SK-N-SH treated with all-trans-retinoic acid at 6 μM for 48 hours (cell line): ENCODE measurements around the gene NOL11.

Experiments used
- ATAC-seq: fragments of 200-7000 bp; cut with Tn5 transposase; 3 replicates; pipeline ENCODE4 v1.9.1; 2020; ENCODE audit warnings: mild to moderate bottlenecking, moderate library complexity
- ARNTL ChIP-seq: fragments of 450-650 bp; formaldehyde crosslinking; IDR thresholded peaks from 2 replicates; pipeline ENCODE4 v1.5.0; 2020; ENCODE audit warnings: low read depth, mild to moderate bottlenecking, moderate library complexity, borderline replicate concordance
- CREB5 ChIP-seq: fragments of 250-450 bp; sonication (Bioruptor Pico); IDR thresholded peaks from 2 replicates; pipeline ENCODE4 v1.5.1; 2020; ENCODE audit warnings: low read depth, mild to moderate bottlenecking, moderate library complexity
- CSRNP3 ChIP-seq: fragments of 250-450 bp; sonication (Bioruptor Pico); IDR thresholded peaks from 2 replicates; pipeline ENCODE4 v1.5.1; 2021; ENCODE audit warnings: mild to moderate bottlenecking, moderate library complexity
- ESRRG ChIP-seq: fragments of 250-450 bp; sonication (Bioruptor Pico); IDR thresholded peaks from 2 replicates; pipeline ENCODE4 v1.6.1; 2021; ENCODE audit warnings: mild to moderate bottlenecking
- PATZ1 ChIP-seq: fragments of 250-450 bp; sonication (Bioruptor Pico); IDR thresholded peaks from 2 replicates; pipeline ENCODE4 v1.8.0; 2020; ENCODE audit warnings: mild to moderate bottlenecking, moderate library complexity, borderline replicate concordance
- POU6F1 ChIP-seq: fragments of 250-450 bp; sonication (Bioruptor Pico); IDR thresholded peaks from 2 replicates; pipeline ENCODE4 v1.8.0; 2021; ENCODE audit warnings: low read depth, mild to moderate bottlenecking, moderate library complexity, borderline replicate concordance
- PPARA ChIP-seq: fragments of 250-450 bp; sonication (Bioruptor Pico); IDR thresholded peaks from 2 replicates; pipeline ENCODE4 v1.5.0; 2020; ENCODE audit warnings: mild to moderate bottlenecking, borderline replicate concordance
- SNAI2 ChIP-seq: fragments of 250-450 bp; sonication (Bioruptor Pico); IDR thresholded peaks from 2 replicates; pipeline ENCODE4 v1.5.0; 2020; ENCODE audit warnings: mild to moderate bottlenecking, moderate library complexity
- TCF4 ChIP-seq: fragments of 250-450 bp; sonication (Bioruptor Pico); IDR thresholded peaks from 2 replicates; pipeline ENCODE4 v1.8.0; 2021; ENCODE audit warnings: mild to moderate bottlenecking, moderate library complexity, borderline replicate concordance
- TOX ChIP-seq: fragments of 250-450 bp; sonication (Bioruptor Pico); IDR thresholded peaks from 2 replicates; pipeline ENCODE4 v1.8.0; 2021; ENCODE audit warnings: mild to moderate bottlenecking, moderate library complexity, borderline replicate concordance
- TSHZ2 ChIP-seq: fragments of 250-450 bp; sonication (Bioruptor Pico); IDR thresholded peaks from 2 replicates; pipeline ENCODE4 v1.5.0; 2020; ENCODE audit warnings: mild to moderate bottlenecking, moderate library complexity
- ZC3H10 ChIP-seq: fragments of 250-450 bp; sonication (Bioruptor Pico); IDR thresholded peaks from 2 replicates; pipeline ENCODE4 v1.5.1; 2021; ENCODE audit warnings: mild to moderate bottlenecking, moderate library complexity
- ZFP3 ChIP-seq: fragments of 250-450 bp; sonication (Bioruptor Pico); IDR thresholded peaks from 2 replicates; pipeline ENCODE4 v1.5.0; 2020; ENCODE audit warnings: mild to moderate bottlenecking, moderate library complexity
- ZFP30 ChIP-seq: fragments of 450-650 bp; formaldehyde crosslinking; IDR thresholded peaks from 2 replicates; pipeline ENCODE4 v1.5.0; 2022; ENCODE audit warnings: mild to moderate bottlenecking, moderate library complexity
- ZNF565 ChIP-seq: fragments of 450-650 bp; formaldehyde crosslinking; conservative IDR thresholded peaks from 2 replicates; pipeline ENCODE4 v1.5.0; 2020; ENCODE audit warnings: low read depth, mild to moderate bottlenecking, moderate library complexity
- ZNF70 ChIP-seq: fragments of 450-650 bp; formaldehyde crosslinking; IDR thresholded peaks from 2 replicates; pipeline ENCODE4 v1.5.0; 2020; ENCODE audit warnings: mild to moderate bottlenecking, moderate library complexity
- ZNF8 ChIP-seq: fragments of 450-650 bp; formaldehyde crosslinking; IDR thresholded peaks from 2 replicates; pipeline ENCODE4 v1.5.0; 2020; ENCODE audit warnings: mild to moderate bottlenecking, moderate library complexity

Gene NOL11

GRCh38 chr17:67772679-67773078, 54.9 kb downstream of the NOL11 start:
- TF ChIP-seq ARNTL (no peak), ESRRG (CRISPR knock-in tag) (no peak), TCF4 (CRISPR knock-in tag) (no peak), CSRNP3 (CRISPR knock-in tag) (no peak), ZNF8 (CRISPR knock-in tag) (no peak), TOX (CRISPR knock-in tag) (no peak), PPARA (CRISPR knock-in tag) (no peak)
- no peak for ATAC-seq

GRCh38 chr17:67773246-67773645, 55.5 kb downstream of the NOL11 start:
- TF ChIP-seq TCF4 (CRISPR knock-in tag) = no peak
- TF ChIP-seq TSHZ2 = no peak
- ATAC-seq = no peak

GRCh38 chr17:67779098-67779672, 61.4 kb downstream of the NOL11 start:
- TF ChIP-seq ZNF8 (CRISPR knock-in tag) (no peak), TCF4 (CRISPR knock-in tag) (peak; percentile 44; the same call in 1 of the 2 replicates), ZC3H10 (CRISPR knock-in tag) (no peak), ZNF565 (peak; percentile 51; the same call in 1 of the 2 replicates), TOX (CRISPR knock-in tag) (no peak), ZFP3 (CRISPR knock-in tag) (peak; percentile 66; the same call in 1 of the 2 replicates), TSHZ2 (0 out of 2 replicates have a peak, but pooled peaks have one; percentile 74), ZNF70 (CRISPR knock-in tag) (no peak), PPARA (CRISPR knock-in tag) (no peak), SNAI2 (peak; percentile 76; the same call in 1 of the 2 replicates)
- TF ChIP-seq, all 23 proteins: peak for 5
- peak; percentile 96 for ATAC-seq

GRCh38 chr17:67784364-67785121, 66.8 kb downstream of the NOL11 start:
- no peak for ATAC-seq
- TF ChIP-seq TOX (CRISPR knock-in tag) = no peak
- TF ChIP-seq ESRRG (CRISPR knock-in tag) = no peak
- TF ChIP-seq ZNF70 (CRISPR knock-in tag) = no peak
- TF ChIP-seq POU6F1 (CRISPR knock-in tag) = no peak
- TF ChIP-seq ZNF565 = no peak
- no peak for TF ChIP-seq PATZ1 (CRISPR knock-in tag)
- no peak for TF ChIP-seq ZFP30 (CRISPR knock-in tag)
- TF ChIP-seq CREB5 = no peak
- TF ChIP-seq ARNTL = no peak
- no peak for TF ChIP-seq PPARA (CRISPR knock-in tag)
- TF ChIP-seq TSHZ2 = no peak
